ENCODE results near the gene SERPINB10. TPM values are rescaled to one million over a fixed set of nuclear protein-coding genes. Genes with fewer than 3 reads are reported as not detected.
A peak's percentile ranks its signal among the peaks of the same experiment; 100 is the strongest.

Gene SERPINB10
- polyA plus RNA-seq, 3 donors = 1.3 to 2.0 (median 1.3) TPM

DNA sequence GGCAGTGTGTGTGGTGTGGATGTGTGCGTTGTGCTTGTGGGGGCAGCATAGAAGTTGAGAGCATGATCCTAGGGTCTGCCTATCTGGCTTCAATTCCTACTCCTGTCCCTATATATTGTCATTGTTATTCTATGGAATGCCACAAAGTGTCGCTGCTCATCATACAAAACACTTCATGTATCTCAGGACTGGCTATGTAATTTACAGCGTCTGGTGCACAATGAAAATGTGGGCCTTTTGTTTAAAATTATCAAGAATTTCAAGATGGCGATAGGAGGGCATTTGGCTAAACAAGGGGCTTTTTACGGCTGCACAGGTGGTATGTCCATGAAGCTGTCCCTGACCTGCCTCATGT is 16.8 kb upstream of the SERPINB10 start:
- Histone ChIP-seq H4K20me1 (ENCODE audit: insufficient read depth, low read length) (no peaks in the 10 kb centered on the region), H3K4me3 (replicated peaks in 1 of 3; ENCODE audit: low read depth in 2 of 3, low read length in 3 of 3) (peak overlapping the region in 1 of 3 experiments; percentile 70), H3K4me1 (ENCODE audit: control insufficient read depth in 1 of 2, insufficient read depth in 2 of 2, low read length in 2 of 2) (peaks cover 81 to 95% of the 10 kb centered on the region in 2 donors), H3K27me3 (ENCODE audit: control insufficient read depth in 2 of 2, insufficient read depth in 2 of 2, low read length in 2 of 2) (no peaks in the 10 kb centered on the region), H3K9ac (ENCODE audit: insufficient read depth, low read length, poor library complexity, severe bottlenecking) (peak overlapping the region; percentile 28), H3K36me3 (replicated peaks in 1 of 2; ENCODE audit: control insufficient read depth in 1 of 2, insufficient read depth in 2 of 2, low read length in 2 of 2) (peaks cover 0 to 2% of the 10 kb centered on the region in 2 donors), H3K9me3 (replicated peaks in 1 of 2; ENCODE audit: control insufficient read depth in 1 of 2, insufficient read depth in 1 of 2, low read length in 2 of 2) (no peaks in the 10 kb centered on the region), H2AFZ (ENCODE audit: insufficient read depth, low read depth, low read length, poor library complexity, severe bottlenecking) (no peak overlapping the region), H3K27ac (ENCODE audit: low read depth in 1 of 2, low read length in 2 of 2) (peak overlapping the region; percentile 85 to 91), H3K4me2 (replicated peaks; ENCODE audit: extremely low read depth, low read length, poor library complexity, severe bottlenecking) (peak overlapping the region; percentile 74), H3K79me2 (ENCODE audit: insufficient read depth, low read length) (peaks cover 76% of the 10 kb centered on the region)
- DNase-seq = peak in 1 of 3 donors; percentile 33
- 94% methylated on average over 2 of the region's 5 CpGs for WGBS (ENCODE audit: insufficient coverage)
- Mint-ChIP-seq H3K36me3 (peaks cover 6 to 16% of the 10 kb centered on the region in 2 donors), H3K27ac (peak overlapping the region; percentile 80 to 98 (median 96)), H3K4me1 (peaks cover 84% of the 10 kb centered on the region), H3K27me3 (ENCODE audit: low read depth in 3 of 3) (no peaks in the 10 kb centered on the region), H3K9me3 (no peaks in the 10 kb centered on the region), H3K4me3 (peak overlapping the region in 1 of 2 donors; percentile 11)
- intact Hi-C loops (cut with micrococcal nuclease) = loop anchor here in 1 of 2 donors (5.0 kb wide), 2 partner anchors 41 to 86 kb away; no protein-coding TSS in a partner anchor
- TF ChIP-seq, protein P1, sequence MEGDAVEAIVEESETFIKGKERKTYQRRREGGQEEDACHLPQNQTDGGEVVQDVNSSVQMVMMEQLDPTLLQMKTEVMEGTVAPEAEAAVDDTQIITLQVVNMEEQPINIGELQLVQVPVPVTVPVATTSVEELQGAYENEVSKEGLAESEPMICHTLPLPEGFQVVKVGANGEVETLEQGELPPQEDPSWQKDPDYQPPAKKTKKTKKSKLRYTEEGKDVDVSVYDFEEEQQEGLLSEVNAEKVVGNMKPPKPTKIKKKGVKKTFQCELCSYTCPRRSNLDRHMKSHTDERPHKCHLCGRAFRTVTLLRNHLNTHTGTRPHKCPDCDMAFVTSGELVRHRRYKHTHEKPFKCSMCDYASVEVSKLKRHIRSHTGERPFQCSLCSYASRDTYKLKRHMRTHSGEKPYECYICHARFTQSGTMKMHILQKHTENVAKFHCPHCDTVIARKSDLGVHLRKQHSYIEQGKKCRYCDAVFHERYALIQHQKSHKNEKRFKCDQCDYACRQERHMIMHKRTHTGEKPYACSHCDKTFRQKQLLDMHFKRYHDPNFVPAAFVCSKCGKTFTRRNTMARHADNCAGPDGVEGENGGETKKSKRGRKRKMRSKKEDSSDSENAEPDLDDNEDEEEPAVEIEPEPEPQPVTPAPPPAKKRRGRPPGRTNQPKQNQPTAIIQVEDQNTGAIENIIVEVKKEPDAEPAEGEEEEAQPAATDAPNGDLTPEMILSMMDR (IDR thresholded peaks at IDR 0.05) = peak; percentile 51

DNA sequence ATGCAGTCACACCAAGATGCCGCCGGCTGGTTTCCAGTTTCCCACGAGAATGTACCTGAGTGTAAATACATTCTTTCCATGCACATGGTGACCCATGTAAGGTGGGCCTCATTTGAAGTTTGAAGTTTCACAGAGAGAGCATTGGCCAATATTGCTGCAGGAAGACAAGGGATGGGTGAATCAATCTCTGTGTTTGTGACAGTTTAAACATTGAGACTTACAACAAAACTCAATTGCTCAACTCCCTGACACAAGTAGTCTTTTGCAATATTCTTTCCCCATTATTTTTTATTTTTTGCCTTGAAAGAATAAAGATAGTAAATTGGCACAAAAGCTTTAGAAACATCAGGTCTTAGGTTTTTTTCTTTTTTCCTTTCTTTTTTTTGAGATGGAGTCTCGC is 15.2 kb upstream of the SERPINB10 start:
- 39% methylated on average over 3 of the region's 4 CpGs for WGBS (ENCODE audit: insufficient coverage)
- Histone ChIP-seq H4K20me1 (ENCODE audit: insufficient read depth, low read length) (no peaks in the 10 kb centered on the region), H3K27me3 (ENCODE audit: control insufficient read depth in 2 of 2, insufficient read depth in 2 of 2, low read length in 2 of 2) (no peaks in the 10 kb centered on the region), H3K4me3 (replicated peaks in 1 of 3; ENCODE audit: low read depth in 2 of 3, low read length in 3 of 3) (peak overlapping the region in 1 of 3 experiments; percentile 31), H3K4me1 (ENCODE audit: control insufficient read depth in 1 of 2, insufficient read depth in 2 of 2, low read length in 2 of 2) (peaks cover 86 to 99% of the 10 kb centered on the region in 2 donors), H3K4me2 (replicated peaks; ENCODE audit: extremely low read depth, low read length, poor library complexity, severe bottlenecking) (peak overlapping the region; percentile 50), H3K9ac (ENCODE audit: insufficient read depth, low read length, poor library complexity, severe bottlenecking) (no peak overlapping the region), H3K27ac (ENCODE audit: low read depth in 1 of 2, low read length in 2 of 2) (peak overlapping the region; percentile 85 to 91), H3K9me3 (replicated peaks in 1 of 2; ENCODE audit: control insufficient read depth in 1 of 2, insufficient read depth in 1 of 2, low read length in 2 of 2) (no peaks in the 10 kb centered on the region), H3K36me3 (replicated peaks in 1 of 2; ENCODE audit: control insufficient read depth in 1 of 2, insufficient read depth in 2 of 2, low read length in 2 of 2) (peaks cover 0 to 18% of the 10 kb centered on the region in 2 donors), H2AFZ (ENCODE audit: insufficient read depth, low read depth, low read length, poor library complexity, severe bottlenecking) (no peak overlapping the region), H3K79me2 (ENCODE audit: insufficient read depth, low read length) (peaks cover 90% of the 10 kb centered on the region)
- no peaks in the 10 kb centered on the region for H3K27me3 Mint-ChIP-seq (ENCODE audit: low read depth in 3 of 3)
- TF ChIP-seq, protein P1 (IDR thresholded peaks at IDR 0.05) = no peak
- peak overlapping the region in 1 of 2 donors; percentile 51 for H3K4me3 Mint-ChIP-seq
- H3K4me1 Mint-ChIP-seq = peaks cover 91% of the 10 kb centered on the region
- DNase-seq = peak; percentile 69 to 89 (median 82)
- no peaks in the 10 kb centered on the region for H3K9me3 Mint-ChIP-seq
- peaks cover 14 to 30% of the 10 kb centered on the region in 2 donors for H3K36me3 Mint-ChIP-seq
- intact Hi-C loops (cut with micrococcal nuclease) = loop anchor here in 1 of 2 donors (5.0 kb wide), 2 partner anchors 40 to 85 kb away; no protein-coding TSS in a partner anchor
- H3K27ac Mint-ChIP-seq = peak overlapping the region; percentile 80 to 96 (median 96)
